Lower leg skin (tissue), 3 donors: ENCODE results near the gene TRDN.

ENCODE experiments used
- CTCF ChIP-seq, 3 donors: fragments of 450-650 bp; IDR thresholded peaks; one replicate each; pipeline ENCODE4 v1.5.1; 2016; ENCODE audit warnings: antibody characterized with exemption in 3 of 3, mild to moderate bottlenecking in 3 of 3, moderate library complexity in 2 of 3
- POLR2A ChIP-seq, 2 donors: fragments of 450-650 bp; IDR thresholded peaks; one replicate each; pipeline ENCODE4 v1.6.1; 2016 to 2017; ENCODE audit warnings: antibody characterized with exemption in 2 of 2, mild to moderate bottlenecking in 1 of 2, moderate library complexity in 1 of 2

- TF ChIP-seq CTCF (IDR thresholded peaks at IDR 0.05) = no peak
- no peak for TF ChIP-seq POLR2A (IDR thresholded peaks at IDR 0.05)
Observed at GRCh38 chr6:123616942-123617341, 19.8 kb downstream of the TRDN start.
